ENCODE measurements around the gene NLGN3. TPM values are rescaled to one million over a fixed set of nuclear protein-coding genes. Genes with fewer than 3 reads are reported as not detected.

The NLGN3 gene
- total RNA-seq, 1 donor from 2014 or later, result 3.1 TPM

DNA sequence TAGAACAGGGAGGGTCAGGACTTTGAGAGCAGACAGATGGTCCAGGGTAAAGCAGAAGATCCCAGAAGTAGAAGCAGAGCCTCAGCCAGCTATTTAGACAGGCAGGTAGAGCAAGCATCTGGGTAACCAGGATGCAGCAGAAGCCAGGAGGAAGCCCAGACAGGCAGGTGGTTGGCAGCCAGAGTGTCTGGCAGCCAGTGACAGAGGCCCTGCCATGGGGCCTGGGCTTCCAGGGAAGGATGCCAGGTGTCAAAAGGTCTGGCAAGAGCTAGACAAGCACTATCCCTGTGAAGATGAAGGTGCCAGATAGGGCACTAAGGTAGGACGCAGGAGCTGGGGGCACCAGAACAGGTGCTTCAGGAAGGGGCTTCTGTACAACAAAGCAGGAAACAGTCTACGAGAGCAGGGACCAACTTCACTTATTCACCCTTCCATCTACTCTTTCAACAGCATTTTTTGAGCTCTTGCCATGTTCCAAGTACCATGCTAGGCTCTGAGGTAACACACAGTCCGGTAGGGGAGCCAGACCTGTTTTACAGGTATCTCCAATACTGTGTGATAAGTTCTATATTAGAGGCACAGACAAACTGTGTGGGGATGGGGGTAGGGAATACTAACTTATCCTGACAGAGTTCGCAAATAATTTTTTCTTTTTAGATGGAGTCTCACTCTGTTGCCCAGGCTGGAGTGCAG is 40.3 kb downstream of the NLGN3 start:
- TF ChIP-seq, protein P1, sequence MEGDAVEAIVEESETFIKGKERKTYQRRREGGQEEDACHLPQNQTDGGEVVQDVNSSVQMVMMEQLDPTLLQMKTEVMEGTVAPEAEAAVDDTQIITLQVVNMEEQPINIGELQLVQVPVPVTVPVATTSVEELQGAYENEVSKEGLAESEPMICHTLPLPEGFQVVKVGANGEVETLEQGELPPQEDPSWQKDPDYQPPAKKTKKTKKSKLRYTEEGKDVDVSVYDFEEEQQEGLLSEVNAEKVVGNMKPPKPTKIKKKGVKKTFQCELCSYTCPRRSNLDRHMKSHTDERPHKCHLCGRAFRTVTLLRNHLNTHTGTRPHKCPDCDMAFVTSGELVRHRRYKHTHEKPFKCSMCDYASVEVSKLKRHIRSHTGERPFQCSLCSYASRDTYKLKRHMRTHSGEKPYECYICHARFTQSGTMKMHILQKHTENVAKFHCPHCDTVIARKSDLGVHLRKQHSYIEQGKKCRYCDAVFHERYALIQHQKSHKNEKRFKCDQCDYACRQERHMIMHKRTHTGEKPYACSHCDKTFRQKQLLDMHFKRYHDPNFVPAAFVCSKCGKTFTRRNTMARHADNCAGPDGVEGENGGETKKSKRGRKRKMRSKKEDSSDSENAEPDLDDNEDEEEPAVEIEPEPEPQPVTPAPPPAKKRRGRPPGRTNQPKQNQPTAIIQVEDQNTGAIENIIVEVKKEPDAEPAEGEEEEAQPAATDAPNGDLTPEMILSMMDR (IDR thresholded peaks at IDR 0.05; ENCODE audit: partially characterized antibody, unreplicated experiment), result no peak

DNA sequence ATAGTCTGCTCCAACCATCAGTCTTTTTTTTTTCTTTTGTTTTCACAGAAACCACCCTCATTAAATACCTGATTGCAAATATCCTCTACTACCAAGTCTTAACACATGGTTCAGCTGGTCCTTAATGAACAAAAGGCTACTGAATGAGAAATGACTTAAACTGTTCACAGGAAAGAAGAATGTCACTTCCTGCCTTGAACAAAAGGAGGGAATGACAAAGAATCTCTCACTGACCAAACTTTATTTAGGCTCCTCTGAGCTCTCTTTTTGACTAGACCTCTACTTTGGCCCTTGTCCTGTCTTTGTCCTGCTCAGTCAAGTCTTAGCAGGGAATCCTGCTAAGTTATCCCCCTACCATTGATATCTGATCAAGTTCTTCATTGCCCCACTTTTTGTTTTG is 46.6 kb downstream of the NLGN3 start:
- DNase-seq, result no peak
- TF ChIP-seq, protein P1 (IDR thresholded peaks at IDR 0.05; ENCODE audit: partially characterized antibody, unreplicated experiment), result no peak
- Mint-ChIP-seq H3K4me1 (ENCODE audit: low read depth, unreplicated experiment) (no peaks in the 10 kb centered on the region), H3K36me3 (ENCODE audit: unreplicated experiment) (no peaks in the 10 kb centered on the region), H3K27me3 (ENCODE audit: unreplicated experiment) (no peaks in the 10 kb centered on the region), H3K9me3 (ENCODE audit: unreplicated experiment) (no peaks in the 10 kb centered on the region), H3K4me3 (ENCODE audit: unreplicated experiment) (no peak overlapping the region), H3K27ac (ENCODE audit: unreplicated experiment) (no peak overlapping the region)

More for the DNA sequence above, 40.3 kb downstream of the NLGN3 start:
- Mint-ChIP-seq H3K4me3 (ENCODE audit: unreplicated experiment) (no peak overlapping the region), H3K27ac (ENCODE audit: unreplicated experiment) (peak overlapping the region; percentile 33), H3K4me1 (ENCODE audit: low read depth, unreplicated experiment) (peaks cover 2% of the 10 kb centered on the region), H3K27me3 (ENCODE audit: unreplicated experiment) (no peaks in the 10 kb centered on the region), H3K36me3 (ENCODE audit: unreplicated experiment) (no peaks in the 10 kb centered on the region), H3K9me3 (ENCODE audit: unreplicated experiment) (no peaks in the 10 kb centered on the region)
- DNase-seq, result no peak

DNA sequence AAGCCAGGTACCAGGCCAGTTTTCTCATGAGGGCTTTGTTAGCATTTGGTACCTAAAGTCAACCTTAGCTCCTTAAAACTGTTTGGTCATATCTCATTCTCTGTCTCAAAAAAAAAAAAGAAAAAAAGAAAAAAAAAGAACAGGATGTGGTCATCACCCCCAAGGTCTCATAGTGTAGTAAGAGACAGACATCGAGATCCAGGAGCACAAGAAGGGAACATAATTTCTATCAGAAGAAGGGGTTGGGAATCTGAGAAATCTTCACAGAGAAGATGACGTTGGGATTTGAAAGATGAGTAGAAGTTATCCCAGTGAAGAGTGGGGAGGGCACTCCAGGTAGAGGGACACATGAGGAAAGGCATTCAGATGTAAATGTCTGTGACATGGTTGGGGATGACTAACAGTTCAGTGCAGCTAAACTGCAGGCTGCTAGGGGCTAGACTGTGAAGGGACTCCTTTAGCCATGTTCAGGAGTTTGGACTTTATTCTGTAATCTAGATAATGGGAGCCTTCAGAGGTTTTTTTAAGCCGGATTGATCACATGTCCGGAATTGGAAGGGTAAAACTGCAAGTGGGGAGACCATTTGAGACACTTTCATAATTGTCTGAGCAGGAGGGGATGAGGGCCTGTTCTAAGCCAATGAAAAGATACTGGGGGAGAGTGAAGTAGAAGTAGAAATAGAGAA is 51.5 kb downstream of the NLGN3 start:
- Mint-ChIP-seq H3K36me3 (ENCODE audit: unreplicated experiment) (no peaks in the 10 kb centered on the region), H3K4me1 (ENCODE audit: low read depth, unreplicated experiment) (no peaks in the 10 kb centered on the region), H3K9me3 (ENCODE audit: unreplicated experiment) (no peaks in the 10 kb centered on the region), H3K27ac (ENCODE audit: unreplicated experiment) (no peak overlapping the region), H3K4me3 (ENCODE audit: unreplicated experiment) (no peak overlapping the region), H3K27me3 (ENCODE audit: unreplicated experiment) (peaks cover 3% of the 10 kb centered on the region)
- TF ChIP-seq, protein P1 (IDR thresholded peaks at IDR 0.05; ENCODE audit: partially characterized antibody, unreplicated experiment), result no peak
- DNase-seq, result no peak

DNA sequence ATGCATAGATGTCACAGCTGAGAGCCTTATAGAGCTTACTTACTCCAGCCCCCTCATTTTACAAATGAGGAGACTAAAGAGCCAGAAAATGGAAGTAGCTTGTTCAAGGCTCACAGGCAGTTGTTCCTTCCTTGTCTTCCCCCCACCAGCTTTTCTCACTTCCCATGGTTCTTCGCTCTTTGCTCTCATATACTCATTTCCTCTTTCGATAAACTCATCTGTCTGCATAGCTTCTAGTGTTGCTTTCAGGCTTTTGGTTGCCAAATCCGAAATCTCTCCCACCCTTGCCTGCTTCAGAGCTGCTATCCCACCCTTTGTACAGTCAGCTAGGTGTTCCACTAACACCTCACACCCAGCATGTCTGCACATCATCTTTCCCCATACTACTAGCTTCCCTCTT is 53.4 kb downstream of the NLGN3 start:
- Mint-ChIP-seq H3K4me3 (ENCODE audit: unreplicated experiment) (no peak overlapping the region), H3K9me3 (ENCODE audit: unreplicated experiment) (no peaks in the 10 kb centered on the region), H3K4me1 (ENCODE audit: low read depth, unreplicated experiment) (no peaks in the 10 kb centered on the region), H3K36me3 (ENCODE audit: unreplicated experiment) (no peaks in the 10 kb centered on the region), H3K27ac (ENCODE audit: unreplicated experiment) (no peak overlapping the region), H3K27me3 (ENCODE audit: unreplicated experiment) (peaks cover 3% of the 10 kb centered on the region)
- TF ChIP-seq, protein P1 (IDR thresholded peaks at IDR 0.05; ENCODE audit: partially characterized antibody, unreplicated experiment), result no peak
- no peak for DNase-seq

Data from glutamatergic neuron (in vitro differentiated cells).